ENCODE data around the gene KIF22.

DNA sequence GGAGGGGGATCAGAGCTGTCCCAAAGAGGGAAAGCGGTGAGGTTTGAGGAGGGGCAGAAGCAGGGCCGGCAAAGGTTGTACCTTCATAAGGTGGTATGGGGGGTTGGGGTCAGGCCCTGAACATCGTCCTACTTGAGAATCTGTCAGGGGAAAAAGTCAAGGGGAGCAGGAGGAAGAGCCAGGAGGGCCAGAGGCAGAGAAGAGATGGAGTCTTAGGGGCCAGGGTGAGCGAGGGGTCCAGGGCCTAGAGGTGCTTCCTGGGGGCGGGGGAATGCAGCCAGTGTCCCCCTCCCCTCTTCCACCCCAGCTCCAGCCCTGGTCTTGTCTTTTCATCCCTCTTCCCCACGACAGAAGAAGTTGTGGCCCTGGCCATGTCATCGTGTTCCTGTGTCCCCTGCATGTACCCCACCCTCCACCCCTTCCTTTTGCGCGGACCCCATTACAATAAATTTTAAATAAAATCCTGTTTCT is 20.2 kb downstream of the KIF22 start:
- no peak for TF ChIP-seq POLR2A (IDR thresholded peaks at IDR 0.05)
- TF ChIP-seq, protein P1, sequence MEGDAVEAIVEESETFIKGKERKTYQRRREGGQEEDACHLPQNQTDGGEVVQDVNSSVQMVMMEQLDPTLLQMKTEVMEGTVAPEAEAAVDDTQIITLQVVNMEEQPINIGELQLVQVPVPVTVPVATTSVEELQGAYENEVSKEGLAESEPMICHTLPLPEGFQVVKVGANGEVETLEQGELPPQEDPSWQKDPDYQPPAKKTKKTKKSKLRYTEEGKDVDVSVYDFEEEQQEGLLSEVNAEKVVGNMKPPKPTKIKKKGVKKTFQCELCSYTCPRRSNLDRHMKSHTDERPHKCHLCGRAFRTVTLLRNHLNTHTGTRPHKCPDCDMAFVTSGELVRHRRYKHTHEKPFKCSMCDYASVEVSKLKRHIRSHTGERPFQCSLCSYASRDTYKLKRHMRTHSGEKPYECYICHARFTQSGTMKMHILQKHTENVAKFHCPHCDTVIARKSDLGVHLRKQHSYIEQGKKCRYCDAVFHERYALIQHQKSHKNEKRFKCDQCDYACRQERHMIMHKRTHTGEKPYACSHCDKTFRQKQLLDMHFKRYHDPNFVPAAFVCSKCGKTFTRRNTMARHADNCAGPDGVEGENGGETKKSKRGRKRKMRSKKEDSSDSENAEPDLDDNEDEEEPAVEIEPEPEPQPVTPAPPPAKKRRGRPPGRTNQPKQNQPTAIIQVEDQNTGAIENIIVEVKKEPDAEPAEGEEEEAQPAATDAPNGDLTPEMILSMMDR (IDR thresholded peaks at IDR 0.05) = no peak
